ENCODE measurements around the gene HMCN1.

Gene HMCN1

GRCh38 chr1:186044079-186044685 lies 310.0 kb downstream of the HMCN1 start:
- TF ChIP-seq, protein P1, sequence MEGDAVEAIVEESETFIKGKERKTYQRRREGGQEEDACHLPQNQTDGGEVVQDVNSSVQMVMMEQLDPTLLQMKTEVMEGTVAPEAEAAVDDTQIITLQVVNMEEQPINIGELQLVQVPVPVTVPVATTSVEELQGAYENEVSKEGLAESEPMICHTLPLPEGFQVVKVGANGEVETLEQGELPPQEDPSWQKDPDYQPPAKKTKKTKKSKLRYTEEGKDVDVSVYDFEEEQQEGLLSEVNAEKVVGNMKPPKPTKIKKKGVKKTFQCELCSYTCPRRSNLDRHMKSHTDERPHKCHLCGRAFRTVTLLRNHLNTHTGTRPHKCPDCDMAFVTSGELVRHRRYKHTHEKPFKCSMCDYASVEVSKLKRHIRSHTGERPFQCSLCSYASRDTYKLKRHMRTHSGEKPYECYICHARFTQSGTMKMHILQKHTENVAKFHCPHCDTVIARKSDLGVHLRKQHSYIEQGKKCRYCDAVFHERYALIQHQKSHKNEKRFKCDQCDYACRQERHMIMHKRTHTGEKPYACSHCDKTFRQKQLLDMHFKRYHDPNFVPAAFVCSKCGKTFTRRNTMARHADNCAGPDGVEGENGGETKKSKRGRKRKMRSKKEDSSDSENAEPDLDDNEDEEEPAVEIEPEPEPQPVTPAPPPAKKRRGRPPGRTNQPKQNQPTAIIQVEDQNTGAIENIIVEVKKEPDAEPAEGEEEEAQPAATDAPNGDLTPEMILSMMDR (IDR thresholded peaks at IDR 0.05; ENCODE audit: low read depth, low read length, missing control alignments) = no peak
- no peak for DNase-seq (ENCODE audit: extremely low read depth, low read depth)
- no peak overlapping the region for H3K4me3 ChIP-seq (replicated peaks; ENCODE audit: low read depth, low read length)

DNA sequence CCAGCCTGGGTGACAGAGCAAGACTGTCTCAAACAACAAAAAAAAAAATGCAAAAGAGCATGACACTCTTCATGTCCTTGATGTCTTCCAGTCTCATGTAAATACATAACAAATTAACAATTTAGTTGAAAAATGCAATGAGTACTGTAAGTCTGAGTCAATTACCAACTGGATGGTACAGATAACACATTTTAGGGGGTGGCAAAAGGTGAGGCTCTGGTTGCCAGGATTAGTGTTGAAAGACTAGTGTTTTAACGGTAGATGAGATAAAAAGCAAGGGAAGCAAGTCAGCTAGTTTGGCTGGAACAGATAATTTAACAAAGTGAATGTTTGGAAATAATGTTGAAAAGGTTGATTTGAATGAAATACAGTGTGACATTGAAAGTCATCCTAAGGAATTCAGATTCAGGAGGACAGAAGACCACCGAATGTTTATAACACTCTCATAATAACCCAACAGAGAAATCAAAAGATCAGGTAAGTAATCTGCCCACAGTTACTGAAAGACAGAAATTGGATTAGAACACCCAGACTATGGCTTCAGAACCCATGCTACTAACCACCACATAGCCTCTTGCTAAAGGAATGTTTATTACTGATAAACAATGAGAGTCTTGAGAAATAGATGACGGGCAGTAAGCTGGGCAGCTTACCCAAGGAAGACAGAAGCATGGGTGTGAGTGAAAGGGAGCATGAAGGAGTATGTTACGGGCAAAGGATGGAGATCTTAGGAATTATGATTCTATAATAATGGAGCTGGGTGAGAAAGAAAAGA lies 312.4 kb downstream of the HMCN1 start:
- TF ChIP-seq, protein P1 (IDR thresholded peaks at IDR 0.05; ENCODE audit: low read depth, low read length, missing control alignments) = no peak
- DNase-seq (ENCODE audit: extremely low read depth, low read depth) = no peak
- H3K4me3 ChIP-seq (replicated peaks; ENCODE audit: low read depth, low read length) = no peak overlapping the region

- TF ChIP-seq, protein P1 (IDR thresholded peaks at IDR 0.05; ENCODE audit: low read depth, low read length, missing control alignments) = no peak
- H3K4me3 ChIP-seq (replicated peaks; ENCODE audit: low read depth, low read length) = no peak overlapping the region
- no peak for DNase-seq (ENCODE audit: extremely low read depth, low read depth)
Measured at GRCh38 chr1:186050360-186050759, 316.2 kb downstream of the HMCN1 start.

DNA sequence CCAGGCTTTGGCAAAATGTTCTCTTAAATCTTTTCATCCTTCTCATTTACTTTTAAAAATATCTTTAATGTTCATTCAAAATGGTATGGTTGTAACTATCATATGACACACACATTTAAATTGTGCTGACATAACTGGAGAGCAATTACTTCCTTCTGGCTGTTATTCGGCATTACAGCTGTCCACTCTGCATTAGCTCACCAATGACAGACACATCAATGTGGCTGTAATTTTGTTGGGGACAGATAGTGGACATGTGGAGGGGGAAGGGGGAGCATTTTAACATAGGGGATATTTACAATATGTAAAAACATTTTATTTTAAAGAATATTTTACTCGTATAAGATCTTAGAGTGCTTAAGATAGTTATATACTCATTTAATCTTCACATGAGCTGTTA lies 319.8 kb downstream of the HMCN1 start:
- no peak for DNase-seq (ENCODE audit: extremely low read depth, low read depth)
- TF ChIP-seq, protein P1 (IDR thresholded peaks at IDR 0.05; ENCODE audit: low read depth, low read length, missing control alignments) = no peak
- H3K4me3 ChIP-seq (replicated peaks; ENCODE audit: low read depth, low read length) = no peak overlapping the region

GRCh38 chr1:186054932-186055331 lies 320.7 kb downstream of the HMCN1 start:
- no peak overlapping the region for H3K4me3 ChIP-seq (replicated peaks; ENCODE audit: low read depth, low read length)
- TF ChIP-seq, protein P1 (IDR thresholded peaks at IDR 0.05; ENCODE audit: low read depth, low read length, missing control alignments) = no peak
- no peak for DNase-seq (ENCODE audit: extremely low read depth, low read depth)

GRCh38 chr1:186055846-186056245 lies 321.7 kb downstream of the HMCN1 start:
- no peak overlapping the region for H3K4me3 ChIP-seq (replicated peaks; ENCODE audit: low read depth, low read length)
- DNase-seq (ENCODE audit: extremely low read depth, low read depth) = no peak
- TF ChIP-seq, protein P1 (IDR thresholded peaks at IDR 0.05; ENCODE audit: low read depth, low read length, missing control alignments) = no peak
